Tibial nerve (tissue), 4 donors: ENCODE results near the gene PSMB2.

Experiments used
- EP300 ChIP-seq, 2 donors: sonication (generic); formaldehyde crosslinking; IDR thresholded peaks; one replicate each; pipeline ENCODE4 v1.6.1; 2017; ENCODE audit warnings: antibody characterized with exemption in 2 of 2, mild to moderate bottlenecking in 1 of 2
- TF ChIP-seq, protein P1 (sequence below), 5 experiments: fragments of 200-600 bp in 3 of 5; fragments of 450-650 bp in 2 of 5; sonication (generic) in 3 of 5; IDR thresholded peaks; one replicate each; pipeline ENCODE4 v1.5.1; 2016 to 2019; ENCODE audit warnings: antibody characterized with exemption in 5 of 5, mild to moderate bottlenecking in 3 of 5, moderate library complexity in 2 of 5

DNA sequence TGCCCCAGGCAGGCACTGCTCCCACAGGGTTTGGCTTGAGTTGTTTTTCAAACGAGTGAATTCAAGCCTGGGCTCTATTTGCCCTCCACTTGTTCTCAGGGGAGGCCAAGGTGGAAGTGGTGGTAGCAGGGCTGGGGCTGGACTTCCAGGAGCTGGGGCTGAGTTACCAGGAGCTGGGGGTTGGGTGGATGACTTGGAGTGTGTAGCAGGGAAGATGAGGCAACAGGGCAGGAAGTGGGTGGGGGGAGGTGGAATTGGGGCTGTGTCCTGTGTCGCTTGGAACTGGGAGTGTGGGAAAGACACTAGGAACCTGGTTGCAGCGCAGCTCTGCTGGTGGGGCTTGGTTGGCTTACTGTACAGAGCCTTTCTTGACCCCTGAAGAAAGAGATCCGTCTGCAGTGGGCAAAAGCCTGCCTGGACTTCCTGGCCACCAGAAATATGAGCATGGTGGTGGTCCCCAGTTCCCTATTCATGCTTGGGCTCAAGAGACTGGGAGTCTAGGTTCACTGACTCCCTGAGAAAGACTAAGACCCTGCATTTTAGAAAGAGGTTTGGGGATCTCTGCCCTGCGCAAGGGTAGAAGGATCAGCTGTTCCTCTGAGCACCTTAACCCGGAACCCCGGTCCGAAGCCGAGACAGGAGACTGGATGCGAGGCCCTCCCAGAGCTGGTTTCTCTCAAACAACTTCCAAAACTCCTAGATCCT lies 65.1 kb downstream of the PSMB2 start:
- TF ChIP-seq EP300 (IDR thresholded peaks at IDR 0.05), result no peak
- TF ChIP-seq, protein P1, sequence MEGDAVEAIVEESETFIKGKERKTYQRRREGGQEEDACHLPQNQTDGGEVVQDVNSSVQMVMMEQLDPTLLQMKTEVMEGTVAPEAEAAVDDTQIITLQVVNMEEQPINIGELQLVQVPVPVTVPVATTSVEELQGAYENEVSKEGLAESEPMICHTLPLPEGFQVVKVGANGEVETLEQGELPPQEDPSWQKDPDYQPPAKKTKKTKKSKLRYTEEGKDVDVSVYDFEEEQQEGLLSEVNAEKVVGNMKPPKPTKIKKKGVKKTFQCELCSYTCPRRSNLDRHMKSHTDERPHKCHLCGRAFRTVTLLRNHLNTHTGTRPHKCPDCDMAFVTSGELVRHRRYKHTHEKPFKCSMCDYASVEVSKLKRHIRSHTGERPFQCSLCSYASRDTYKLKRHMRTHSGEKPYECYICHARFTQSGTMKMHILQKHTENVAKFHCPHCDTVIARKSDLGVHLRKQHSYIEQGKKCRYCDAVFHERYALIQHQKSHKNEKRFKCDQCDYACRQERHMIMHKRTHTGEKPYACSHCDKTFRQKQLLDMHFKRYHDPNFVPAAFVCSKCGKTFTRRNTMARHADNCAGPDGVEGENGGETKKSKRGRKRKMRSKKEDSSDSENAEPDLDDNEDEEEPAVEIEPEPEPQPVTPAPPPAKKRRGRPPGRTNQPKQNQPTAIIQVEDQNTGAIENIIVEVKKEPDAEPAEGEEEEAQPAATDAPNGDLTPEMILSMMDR (IDR thresholded peaks at IDR 0.05), result no peak
